NB4 (cell line): ENCODE results near the gene TSKU.

ENCODE experiments used
- DNase-seq: peaks from one replicate; pipeline ENCODE4 v3.0.0; 2010; ENCODE audit warnings: low read depth
- H3K4me3 ChIP-seq: one replicate; pipeline ENCODE4 v1.5.1; 2011; ENCODE audit warnings: mild to moderate bottlenecking, low read depth, low read length, moderate library complexity
- CTCF ChIP-seq: IDR thresholded peaks from one replicate; pipeline ENCODE4 v1.5.1; 2012; ENCODE audit warnings: low read depth, low read length
- MYC ChIP-seq: IDR thresholded peaks from 2 replicates; pipeline ENCODE4 v1.6.1; 2011; ENCODE audit warnings: low read depth, low read length
- POLR2A ChIP-seq: IDR thresholded peaks from 2 replicates; pipeline ENCODE4 v1.6.1; 2011; ENCODE audit warnings: mild to moderate bottlenecking; ENCODE audit not compliant: insufficient read length; ENCODE audit errors: extremely low read depth
- TF ChIP-seq, protein P1 (sequence below): IDR thresholded peaks from 2 replicates; pipeline ENCODE4 v1.6.1; 2011; ENCODE audit warnings: low read depth, low read length

TSKU gene

DNA sequence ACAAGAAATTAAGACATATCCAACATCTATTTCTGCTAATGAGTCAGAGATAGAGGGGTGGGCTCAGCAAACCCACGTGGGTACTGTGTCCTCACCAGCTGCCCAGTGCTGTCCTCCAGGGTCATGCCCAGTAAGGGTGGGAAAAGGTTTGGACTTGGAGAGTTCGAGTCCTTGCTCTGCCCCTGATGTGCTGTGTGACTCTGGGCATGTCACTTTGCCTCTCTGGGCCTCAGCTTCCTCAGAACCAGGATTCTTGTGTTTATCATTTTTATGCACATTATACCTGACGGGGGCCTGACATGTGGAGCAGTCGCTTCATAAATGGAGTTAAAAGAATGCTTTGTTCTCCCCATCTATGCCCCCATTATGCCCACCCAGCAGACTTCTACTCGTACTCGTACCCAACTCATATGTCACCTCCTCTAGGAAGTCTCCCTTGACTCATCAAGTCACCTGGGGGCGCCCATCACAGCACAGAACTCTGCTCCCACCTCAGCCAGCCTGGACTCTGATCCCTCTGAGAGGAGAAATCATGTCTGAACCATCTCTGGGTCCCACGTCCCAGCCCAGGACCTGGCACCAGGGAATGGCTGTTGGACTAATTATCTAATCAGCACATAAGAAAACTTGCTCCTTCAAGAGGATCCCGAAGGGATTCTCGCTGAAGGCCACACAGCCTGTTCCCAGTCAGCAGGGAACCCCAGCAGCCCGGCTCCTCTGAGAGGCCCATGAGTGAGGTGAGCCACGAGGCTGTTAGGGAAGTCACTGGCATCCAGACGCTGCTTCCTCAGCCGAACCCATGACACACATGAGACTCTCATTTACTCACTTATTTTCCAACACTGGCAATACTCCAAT lies 38.7 kb upstream of the TSKU start:
- TF ChIP-seq, protein P1, sequence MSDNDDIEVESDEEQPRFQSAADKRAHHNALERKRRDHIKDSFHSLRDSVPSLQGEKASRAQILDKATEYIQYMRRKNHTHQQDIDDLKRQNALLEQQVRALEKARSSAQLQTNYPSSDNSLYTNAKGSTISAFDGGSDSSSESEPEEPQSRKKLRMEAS, result no peak
- TF ChIP-seq CTCF (no peak), POLR2A (no peak)
- H3K4me3 ChIP-seq, result no peak overlapping the region
- no peak for DNase-seq

- no peak overlapping the region for H3K4me3 ChIP-seq
- no peak for DNase-seq
- TF ChIP-seq, protein P1, result no peak
- TF ChIP-seq MYC (no peak), CTCF (no peak), POLR2A (no peak)
Measured at GRCh38 chr11:76745044-76745376, 38.1 kb upstream of the TSKU start.

GRCh38 chr11:76745561-76746207 lies 37.5 kb upstream of the TSKU start:
- no peak overlapping the region for H3K4me3 ChIP-seq
- no peak for DNase-seq
- no peak for TF ChIP-seq MYC
- no peak for TF ChIP-seq POLR2A
- TF ChIP-seq, protein P1, result no peak
- TF ChIP-seq CTCF, result no peak

- TF ChIP-seq, protein P1, result no peak
- TF ChIP-seq CTCF, result no peak
- H3K4me3 ChIP-seq, result no peak overlapping the region
- DNase-seq, result no peak
Measured at GRCh38 chr11:76747153-76747914, 35.8 kb upstream of the TSKU start.

GRCh38 chr11:76747915-76748860 lies 35.0 kb upstream of the TSKU start:
- DNase-seq, result no peak
- no peak overlapping the region for H3K4me3 ChIP-seq
- TF ChIP-seq MYC (no peak), CTCF (no peak), POLR2A (no peak)
- TF ChIP-seq, protein P1, result no peak
